HCT116 (cell line): ENCODE data around the gene PI16.

Experiments
- ATF3 ChIP-seq: IDR thresholded peaks from 2 replicates; pipeline ENCODE4 v1.6.1; 2012
- CTCF ChIP-seq, 3 experiments: fragments of 200-600 bp in 1 of 3; sonication (generic) in 1 of 3; IDR thresholded peaks in 2 of 3; conservative IDR thresholded peaks in 1 of 3; 2 replicates each; pipeline ENCODE4 v1.5.1; 2012 to 2017; ENCODE audit warnings: low read depth in 2 of 3, low read length in 2 of 3, antibody characterized with exemption in 1 of 3, borderline replicate concordance in 1 of 3, control low read depth in 1 of 3, mild to moderate bottlenecking in 1 of 3, mixed read lengths in 1 of 3, mixed run types in 1 of 3, moderate library complexity in 1 of 3; ENCODE audit not compliant: insufficient read depth in 1 of 3
- EZH2 ChIP-seq: fragments of 200-600 bp; sonication (generic); IDR thresholded peaks from 2 replicates; pipeline ENCODE4 v1.6.1; 2017; ENCODE audit warnings: antibody characterized with exemption, mixed run types
- MAX ChIP-seq: IDR thresholded peaks from 2 replicates; pipeline ENCODE4 v1.6.1; 2012
- ZBTB33 ChIP-seq: IDR thresholded peaks from 2 replicates; pipeline ENCODE4 v1.6.1; 2011; ENCODE audit warnings: mild to moderate bottlenecking, low read length, moderate library complexity; ENCODE audit not compliant: insufficient replicate concordance; ENCODE audit errors: extremely low read depth

- TF ChIP-seq ATF3 (no peak), CTCF (IDR thresholded peaks at IDR 0.05 in 2 of 3, conservative IDR thresholded peaks at IDR 0.05 in 1 of 3; ENCODE audit: borderline replicate concordance in 1 of 3, insufficient read depth in 1 of 3, low read depth in 2 of 3, low read length in 2 of 3) (no peak), MAX (no peak), ZBTB33 (no peak), EZH2 (no peak)
These were observed 9.1 kb downstream of the PI16 start for GRCh38 chr6:36963451-36964290.
